SK-N-SH treated with all-trans-retinoic acid at 6 μM for 48 hours (cell line): ENCODE results near the gene ZNF813.
"Not testable (repeated sequence)": the region's sequence is repeated elsewhere in the genome, so short reads cannot be mapped to it uniquely, and the experiment has no call there.

Source experiments
- ATAC-seq: fragments of 200-7000 bp; cut with Tn5 transposase; 3 replicates; pipeline ENCODE4 v1.9.1; 2020; ENCODE audit warnings: mild to moderate bottlenecking, moderate library complexity
- ARNTL ChIP-seq: fragments of 450-650 bp; formaldehyde crosslinking; IDR thresholded peaks from 2 replicates; pipeline ENCODE4 v1.5.0; 2020; ENCODE audit warnings: low read depth, mild to moderate bottlenecking, moderate library complexity, borderline replicate concordance
- BACH2 ChIP-seq: fragments of 250-450 bp; sonication (Bioruptor Pico); IDR thresholded peaks from 2 replicates; pipeline ENCODE4 v1.9.0; 2021; ENCODE audit warnings: mild to moderate bottlenecking, borderline replicate concordance
- CSDC2 ChIP-seq: fragments of 250-450 bp; sonication (Bioruptor Pico); IDR thresholded peaks from 2 replicates; pipeline ENCODE4 v1.5.0; 2020; ENCODE audit warnings: mild to moderate bottlenecking, moderate library complexity
- ESRRG ChIP-seq: fragments of 250-450 bp; sonication (Bioruptor Pico); IDR thresholded peaks from 2 replicates; pipeline ENCODE4 v1.6.1; 2021; ENCODE audit warnings: mild to moderate bottlenecking
- ISL1 ChIP-seq: fragments of 250-450 bp; sonication (Bioruptor Pico); IDR thresholded peaks from 2 replicates; pipeline ENCODE4 v2.1.2; 2022; ENCODE audit warnings: mild to moderate bottlenecking, moderate library complexity
- OSR1 ChIP-seq: fragments of 250-450 bp; sonication (Bioruptor Pico); IDR thresholded peaks from 2 replicates; pipeline ENCODE4 v1.8.0; 2022; ENCODE audit warnings: moderate library complexity, mild to moderate bottlenecking, inconsistent platforms
- PPARA ChIP-seq: fragments of 250-450 bp; sonication (Bioruptor Pico); IDR thresholded peaks from 2 replicates; pipeline ENCODE4 v1.5.0; 2020; ENCODE audit warnings: mild to moderate bottlenecking, borderline replicate concordance
- RARB ChIP-seq: fragments of 250-450 bp; sonication (Bioruptor Pico); IDR thresholded peaks from 2 replicates; pipeline ENCODE4 v1.8.0; 2021; ENCODE audit warnings: mild to moderate bottlenecking, moderate library complexity
- TCF4 ChIP-seq: fragments of 250-450 bp; sonication (Bioruptor Pico); IDR thresholded peaks from 2 replicates; pipeline ENCODE4 v1.8.0; 2021; ENCODE audit warnings: mild to moderate bottlenecking, moderate library complexity, borderline replicate concordance
- TOX ChIP-seq: fragments of 250-450 bp; sonication (Bioruptor Pico); IDR thresholded peaks from 2 replicates; pipeline ENCODE4 v1.8.0; 2021; ENCODE audit warnings: mild to moderate bottlenecking, moderate library complexity, borderline replicate concordance
- ZC3H10 ChIP-seq: fragments of 250-450 bp; sonication (Bioruptor Pico); IDR thresholded peaks from 2 replicates; pipeline ENCODE4 v1.5.1; 2021; ENCODE audit warnings: mild to moderate bottlenecking, moderate library complexity
- ZFP3 ChIP-seq: fragments of 250-450 bp; sonication (Bioruptor Pico); IDR thresholded peaks from 2 replicates; pipeline ENCODE4 v1.5.0; 2020; ENCODE audit warnings: mild to moderate bottlenecking, moderate library complexity
- ZNF70 ChIP-seq: fragments of 450-650 bp; formaldehyde crosslinking; IDR thresholded peaks from 2 replicates; pipeline ENCODE4 v1.5.0; 2020; ENCODE audit warnings: mild to moderate bottlenecking, moderate library complexity
- TF ChIP-seq, protein P1 (sequence below): fragments of 250-450 bp; sonication (Bioruptor Pico); IDR thresholded peaks from 2 replicates; pipeline ENCODE4 v1.5.0; 2020; ENCODE audit warnings: mild to moderate bottlenecking, moderate library complexity
- TF ChIP-seq, protein P2 (sequence below): fragments of 250-450 bp; sonication (Bioruptor Pico); IDR thresholded peaks from 2 replicates; pipeline ENCODE4 v1.5.1; 2021; ENCODE audit warnings: mild to moderate bottlenecking, moderate library complexity
- TF ChIP-seq, protein P3 (sequence below): fragments of 250-450 bp; sonication (Bioruptor Pico); IDR thresholded peaks from 2 replicates; pipeline ENCODE4 v1.5.1; 2020; ENCODE audit warnings: low read depth, mild to moderate bottlenecking, moderate library complexity
- TF ChIP-seq, protein P4 (sequence below): fragments of 250-450 bp; sonication (Bioruptor Pico); IDR thresholded peaks from 2 replicates; pipeline ENCODE4 v1.8.0; 2020; ENCODE audit warnings: mild to moderate bottlenecking, moderate library complexity, borderline replicate concordance

Gene ZNF813

DNA sequence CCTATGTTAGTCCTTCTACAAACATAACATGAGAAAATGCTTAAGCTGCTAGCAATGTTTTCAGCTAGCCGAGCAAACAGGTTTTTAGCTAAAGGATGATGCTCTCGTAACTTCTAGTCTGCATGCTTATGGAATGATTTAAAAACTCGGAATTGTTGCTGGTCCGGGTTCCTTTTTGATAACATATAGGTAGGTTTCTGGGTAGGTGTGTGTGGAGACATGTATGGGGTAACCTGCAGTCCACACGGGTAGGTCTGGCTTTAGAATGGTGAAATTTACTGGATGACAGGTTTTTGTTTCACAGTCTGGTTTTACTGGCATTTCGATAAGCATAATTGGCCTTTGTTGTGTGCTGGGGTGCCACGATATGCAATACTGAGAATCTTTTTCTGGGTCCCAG lies 4.4 kb downstream of the ZNF813 start:
- no peak for ATAC-seq

DNA sequence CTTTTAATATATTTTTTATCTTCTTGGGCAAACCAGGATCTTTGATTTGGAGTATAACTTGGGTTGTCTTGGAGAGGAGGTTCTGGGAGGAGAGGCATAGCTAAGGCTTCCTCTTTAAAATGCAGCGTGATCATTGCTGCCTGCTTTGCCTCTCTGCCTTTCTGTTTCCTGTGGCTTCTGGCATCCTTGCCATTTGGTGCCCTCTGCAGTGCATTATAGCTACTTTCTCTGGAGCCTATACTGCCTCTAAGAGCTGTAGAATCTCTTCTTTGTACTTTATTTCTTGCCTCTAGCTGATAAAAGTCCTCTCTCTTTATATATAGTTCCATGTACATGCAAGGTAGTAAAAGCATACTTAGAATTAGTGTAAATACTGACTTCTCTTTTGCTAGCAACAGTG lies 7.3 kb downstream of the ZNF813 start:
- ATAC-seq, result not testable (repeated sequence)

More for the DNA sequence above, 4.4 kb downstream of the ZNF813 start:
- TF ChIP-seq, protein P1, sequence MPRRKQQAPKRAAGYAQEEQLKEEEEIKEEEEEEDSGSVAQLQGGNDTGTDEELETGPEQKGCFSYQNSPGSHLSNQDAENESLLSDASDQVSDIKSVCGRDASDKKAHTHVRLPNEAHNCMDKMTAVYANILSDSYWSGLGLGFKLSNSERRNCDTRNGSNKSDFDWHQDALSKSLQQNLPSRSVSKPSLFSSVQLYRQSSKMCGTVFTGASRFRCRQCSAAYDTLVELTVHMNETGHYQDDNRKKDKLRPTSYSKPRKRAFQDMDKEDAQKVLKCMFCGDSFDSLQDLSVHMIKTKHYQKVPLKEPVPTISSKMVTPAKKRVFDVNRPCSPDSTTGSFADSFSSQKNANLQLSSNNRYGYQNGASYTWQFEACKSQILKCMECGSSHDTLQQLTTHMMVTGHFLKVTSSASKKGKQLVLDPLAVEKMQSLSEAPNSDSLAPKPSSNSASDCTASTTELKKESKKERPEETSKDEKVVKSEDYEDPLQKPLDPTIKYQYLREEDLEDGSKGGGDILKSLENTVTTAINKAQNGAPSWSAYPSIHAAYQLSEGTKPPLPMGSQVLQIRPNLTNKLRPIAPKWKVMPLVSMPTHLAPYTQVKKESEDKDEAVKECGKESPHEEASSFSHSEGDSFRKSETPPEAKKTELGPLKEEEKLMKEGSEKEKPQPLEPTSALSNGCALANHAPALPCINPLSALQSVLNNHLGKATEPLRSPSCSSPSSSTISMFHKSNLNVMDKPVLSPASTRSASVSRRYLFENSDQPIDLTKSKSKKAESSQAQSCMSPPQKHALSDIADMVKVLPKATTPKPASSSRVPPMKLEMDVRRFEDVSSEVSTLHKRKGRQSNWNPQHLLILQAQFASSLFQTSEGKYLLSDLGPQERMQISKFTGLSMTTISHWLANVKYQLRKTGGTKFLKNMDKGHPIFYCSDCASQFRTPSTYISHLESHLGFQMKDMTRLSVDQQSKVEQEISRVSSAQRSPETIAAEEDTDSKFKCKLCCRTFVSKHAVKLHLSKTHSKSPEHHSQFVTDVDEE (CRISPR knock-in tag), result no peak
- TF ChIP-seq, protein P2, sequence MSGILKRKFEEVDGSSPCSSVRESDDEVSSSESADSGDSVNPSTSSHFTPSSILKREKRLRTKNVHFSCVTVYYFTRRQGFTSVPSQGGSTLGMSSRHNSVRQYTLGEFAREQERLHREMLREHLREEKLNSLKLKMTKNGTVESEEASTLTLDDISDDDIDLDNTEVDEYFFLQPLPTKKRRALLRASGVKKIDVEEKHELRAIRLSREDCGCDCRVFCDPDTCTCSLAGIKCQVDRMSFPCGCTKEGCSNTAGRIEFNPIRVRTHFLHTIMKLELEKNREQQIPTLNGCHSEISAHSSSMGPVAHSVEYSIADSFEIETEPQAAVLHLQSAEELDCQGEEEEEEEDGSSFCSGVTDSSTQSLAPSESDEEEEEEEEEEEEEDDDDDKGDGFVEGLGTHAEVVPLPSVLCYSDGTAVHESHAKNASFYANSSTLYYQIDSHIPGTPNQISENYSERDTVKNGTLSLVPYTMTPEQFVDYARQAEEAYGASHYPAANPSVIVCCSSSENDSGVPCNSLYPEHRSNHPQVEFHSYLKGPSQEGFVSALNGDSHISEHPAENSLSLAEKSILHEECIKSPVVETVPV (CRISPR knock-in tag), result no peak
- TF ChIP-seq CSDC2 (CRISPR knock-in tag) (no peak), ESRRG (CRISPR knock-in tag) (no peak)

DNA sequence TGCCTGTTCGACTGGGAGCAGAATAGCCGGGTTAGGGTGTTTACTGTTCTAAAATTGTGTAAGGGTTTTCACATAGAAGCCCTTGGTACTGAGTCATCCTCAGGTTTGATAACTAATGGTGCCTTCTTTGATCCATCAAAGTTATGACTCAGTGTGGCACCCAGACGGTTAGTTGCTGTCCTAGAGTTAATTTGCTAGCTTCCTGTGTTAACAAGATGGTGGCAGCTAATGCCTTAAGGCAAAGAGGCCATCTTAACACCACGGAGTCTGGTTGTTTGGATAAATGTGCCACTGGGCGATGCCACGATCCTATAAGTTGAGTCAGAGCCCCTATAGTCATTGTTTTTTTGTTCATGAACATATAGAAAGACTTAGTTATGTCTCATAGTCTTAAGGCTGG lies 7.9 kb downstream of the ZNF813 start:
- ATAC-seq, result not testable (repeated sequence)

DNA sequence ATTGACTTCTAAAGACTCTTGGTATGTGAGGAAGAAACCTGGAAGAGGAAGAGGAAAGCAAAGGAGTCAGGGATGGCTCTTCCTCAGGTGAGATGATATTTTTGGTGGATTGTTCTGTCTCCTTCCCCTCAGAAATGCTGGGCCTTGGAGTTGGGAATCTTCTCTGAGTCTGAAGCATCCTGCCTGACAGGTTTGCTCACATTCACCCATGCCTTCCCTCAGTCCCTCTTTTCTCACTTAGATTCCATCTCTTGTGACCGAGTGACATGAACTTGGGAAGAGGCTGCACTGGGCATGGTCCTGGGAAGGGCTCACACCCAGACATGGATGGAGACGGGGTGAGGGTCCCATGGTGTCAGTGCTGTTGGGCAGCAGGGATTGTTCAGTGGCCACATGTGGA lies 16.2 kb downstream of the ZNF813 start:
- ATAC-seq, result not testable (repeated sequence)

DNA sequence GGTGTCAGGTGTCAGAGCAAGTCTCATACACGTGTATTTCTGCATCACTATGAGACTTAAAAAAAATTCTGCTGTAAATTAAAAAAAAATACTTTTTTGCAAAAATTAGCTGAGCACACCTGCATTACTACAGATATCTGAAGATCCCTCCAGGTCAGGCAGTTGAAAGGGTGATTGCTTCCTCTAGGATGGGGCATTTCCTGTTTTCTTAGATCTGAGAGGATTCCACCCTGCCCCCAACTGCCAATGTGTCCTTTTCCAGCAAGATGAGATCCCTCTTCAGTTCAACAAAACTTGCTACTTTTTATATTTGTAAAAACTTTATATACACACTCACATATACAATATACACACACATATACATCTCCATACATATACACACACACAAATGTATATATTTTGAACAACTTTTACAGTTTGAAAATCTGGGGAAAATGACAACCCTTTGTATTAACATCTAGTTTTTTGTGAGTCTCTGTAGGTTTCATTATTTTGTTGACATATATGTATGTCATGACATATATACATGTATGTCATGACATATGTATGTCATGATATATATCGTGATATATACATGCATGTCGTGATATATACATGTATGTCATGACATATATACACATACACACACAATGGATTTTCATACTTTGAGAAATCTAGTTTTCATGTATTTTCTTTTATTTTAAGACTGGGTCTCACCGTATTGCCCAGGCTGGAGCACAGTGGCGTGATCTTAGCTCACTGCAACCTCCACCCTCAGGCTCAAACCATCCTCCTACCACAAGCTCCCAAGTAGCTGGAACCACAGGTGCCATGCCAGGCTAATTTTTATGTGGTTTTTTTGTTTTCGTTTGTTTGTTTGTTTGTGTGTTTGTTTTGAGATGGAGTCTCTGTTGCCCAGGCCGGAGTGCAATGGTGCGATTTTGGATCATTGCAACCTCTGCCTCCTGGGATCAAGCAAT lies 17.8 kb downstream of the ZNF813 start:
- no peak for ATAC-seq
- TF ChIP-seq ZC3H10 (CRISPR knock-in tag) (no peak), TCF4 (no peak), ARNTL (CRISPR knock-in tag) (no peak), OSR1 (CRISPR knock-in tag) (no peak), PPARA (CRISPR knock-in tag) (no peak), ISL1 (CRISPR knock-in tag) (no peak), BACH2 (CRISPR knock-in tag) (no peak), RARB (CRISPR knock-in tag) (no peak), ESRRG (CRISPR knock-in tag) (no peak), ZFP3 (CRISPR knock-in tag) (no peak), TOX (no peak), ZNF70 (CRISPR knock-in tag) (no peak)
- TF ChIP-seq, protein P1 (CRISPR knock-in tag), result no peak
- TF ChIP-seq, protein P3, sequence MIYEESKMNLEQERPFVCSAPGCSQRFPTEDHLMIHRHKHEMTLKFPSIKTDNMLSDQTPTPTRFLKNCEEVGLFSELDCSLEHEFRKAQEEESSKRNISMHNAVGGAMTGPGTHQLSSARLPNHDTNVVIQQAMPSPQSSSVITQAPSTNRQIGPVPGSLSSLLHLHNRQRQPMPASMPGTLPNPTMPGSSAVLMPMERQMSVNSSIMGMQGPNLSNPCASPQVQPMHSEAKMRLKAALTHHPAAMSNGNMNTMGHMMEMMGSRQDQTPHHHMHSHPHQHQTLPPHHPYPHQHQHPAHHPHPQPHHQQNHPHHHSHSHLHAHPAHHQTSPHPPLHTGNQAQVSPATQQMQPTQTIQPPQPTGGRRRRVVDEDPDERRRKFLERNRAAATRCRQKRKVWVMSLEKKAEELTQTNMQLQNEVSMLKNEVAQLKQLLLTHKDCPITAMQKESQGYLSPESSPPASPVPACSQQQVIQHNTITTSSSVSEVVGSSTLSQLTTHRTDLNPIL (CRISPR knock-in tag), result no peak
- TF ChIP-seq, protein P2 (CRISPR knock-in tag), result no peak
- TF ChIP-seq, protein P4, sequence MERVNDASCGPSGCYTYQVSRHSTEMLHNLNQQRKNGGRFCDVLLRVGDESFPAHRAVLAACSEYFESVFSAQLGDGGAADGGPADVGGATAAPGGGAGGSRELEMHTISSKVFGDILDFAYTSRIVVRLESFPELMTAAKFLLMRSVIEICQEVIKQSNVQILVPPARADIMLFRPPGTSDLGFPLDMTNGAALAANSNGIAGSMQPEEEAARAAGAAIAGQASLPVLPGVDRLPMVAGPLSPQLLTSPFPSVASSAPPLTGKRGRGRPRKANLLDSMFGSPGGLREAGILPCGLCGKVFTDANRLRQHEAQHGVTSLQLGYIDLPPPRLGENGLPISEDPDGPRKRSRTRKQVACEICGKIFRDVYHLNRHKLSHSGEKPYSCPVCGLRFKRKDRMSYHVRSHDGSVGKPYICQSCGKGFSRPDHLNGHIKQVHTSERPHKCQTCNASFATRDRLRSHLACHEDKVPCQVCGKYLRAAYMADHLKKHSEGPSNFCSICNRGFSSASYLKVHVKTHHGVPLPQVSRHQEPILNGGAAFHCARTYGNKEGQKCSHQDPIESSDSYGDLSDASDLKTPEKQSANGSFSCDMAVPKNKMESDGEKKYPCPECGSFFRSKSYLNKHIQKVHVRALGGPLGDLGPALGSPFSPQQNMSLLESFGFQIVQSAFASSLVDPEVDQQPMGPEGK (CRISPR knock-in tag), result no peak
